BLaER1 treated with 17β-estradiol and CSF1 and Interleukin-3, amounts not matched to agents 10 nM and 100 nM (cell line): ENCODE data around the gene FLNB.
A peak's percentile ranks its signal among the peaks of the same experiment; 100 is the strongest.

Experiments
- H3K27ac ChIP-seq, 11 experiments: shearing (Covaris generic); formaldehyde crosslinking; 2 replicates each; pipeline ENCODE4 v1.8.1; 2022
- H3K27me3 ChIP-seq, 11 experiments: shearing (Covaris generic); formaldehyde crosslinking; 2 replicates each; pipeline ENCODE4 v1.8.1; 2022
- H3K36me3 ChIP-seq, 11 experiments: shearing (Covaris generic); formaldehyde crosslinking; 2 replicates each; pipeline ENCODE4 v1.8.1; 2022
- H3K4me1 ChIP-seq, 10 experiments: shearing (Covaris generic); formaldehyde crosslinking; 2 replicates each; pipeline ENCODE4 v1.8.1; 2022
- H3K4me2 ChIP-seq, 11 experiments: shearing (Covaris generic); formaldehyde crosslinking; 2 replicates each; pipeline ENCODE4 v1.8.1; 2022
- H3K4me3 ChIP-seq, 10 experiments: shearing (Covaris generic); formaldehyde crosslinking; 2 replicates each; pipeline ENCODE4 v1.8.1; 2022
- H3K9ac ChIP-seq, 11 experiments: shearing (Covaris generic); formaldehyde crosslinking; 2 replicates each; pipeline ENCODE4 v1.8.1; 2022
- H3K9me3 ChIP-seq, 11 experiments: shearing (Covaris generic); formaldehyde crosslinking; replicated peaks in 1 of 11; 2 replicates each; pipeline ENCODE4 v1.8.1; 2022
- H4K20me1 ChIP-seq, 11 experiments: shearing (Covaris generic); formaldehyde crosslinking; 2 replicates each; pipeline ENCODE4 v1.8.1; 2022
- Cebpa-rat ChIP-seq, 11 experiments: shearing (Covaris generic); IDR thresholded peaks; 2 replicates each; pipeline ENCODE4 v1.8.1; 2022

The FLNB gene

GRCh38 chr3:58106061-58106460 lies 97.8 kb downstream of the FLNB start:
- peaks cover 36 to 100% (median 97%) of the 10 kb centered on the region in 11 experiments for H3K36me3 ChIP-seq
- H3K4me1 ChIP-seq = no peaks in the 10 kb centered on the region
- H3K4me2 ChIP-seq = no peak overlapping the region
- no peak overlapping the region for H3K9ac ChIP-seq
- no peaks in the 10 kb centered on the region for H3K9me3 ChIP-seq
- H4K20me1 ChIP-seq = no peaks in the 10 kb centered on the region; a peak in 1 of 22 replicates
- H3K27me3 ChIP-seq = no peaks in the 10 kb centered on the region
- no peak overlapping the region for H3K4me3 ChIP-seq
- TF ChIP-seq Cebpa-rat (IDR thresholded peaks at IDR 0.05) = no peak
- H3K27ac ChIP-seq = no peak overlapping the region

DNA sequence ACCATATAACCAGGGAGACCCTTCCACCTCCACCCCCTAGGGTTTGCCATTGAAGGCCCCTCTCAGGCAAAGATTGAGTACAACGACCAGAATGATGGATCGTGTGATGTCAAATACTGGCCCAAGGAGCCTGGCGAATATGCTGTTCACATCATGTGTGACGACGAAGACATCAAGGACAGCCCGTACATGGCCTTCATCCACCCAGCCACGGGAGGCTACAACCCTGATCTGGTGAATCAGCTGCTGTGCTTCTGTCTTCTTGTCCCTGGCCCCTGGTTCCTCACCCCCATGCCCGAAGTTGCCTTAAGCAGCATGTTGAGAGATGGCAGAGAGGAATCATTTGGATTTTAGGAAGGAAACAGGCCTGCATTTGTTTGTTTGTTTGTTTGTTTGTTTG lies 98.4 kb downstream of the FLNB start:
- Histone ChIP-seq H3K27me3 (no peaks in the 10 kb centered on the region), H3K4me1 (no peaks in the 10 kb centered on the region), H4K20me1 (no peaks in the 10 kb centered on the region; a peak in 1 of 22 replicates), H3K9ac (no peak overlapping the region), H3K4me2 (no peak overlapping the region), H3K4me3 (no peak overlapping the region), H3K9me3 (no peaks in the 10 kb centered on the region), H3K27ac (no peak overlapping the region), H3K36me3 (peaks cover 40 to 100% (median 97%) of the 10 kb centered on the region in 11 experiments)
- no peak for TF ChIP-seq Cebpa-rat (IDR thresholded peaks at IDR 0.05)

GRCh38 chr3:58107597-58107996 lies 99.4 kb downstream of the FLNB start:
- no peak overlapping the region for H3K4me2 ChIP-seq
- no peaks in the 10 kb centered on the region for H3K27me3 ChIP-seq
- H3K4me1 ChIP-seq = no peaks in the 10 kb centered on the region
- no peak overlapping the region for H3K27ac ChIP-seq
- no peak for TF ChIP-seq Cebpa-rat (IDR thresholded peaks at IDR 0.05)
- H3K36me3 ChIP-seq = peaks cover 48 to 100% (median 97%) of the 10 kb centered on the region in 11 experiments
- H3K9me3 ChIP-seq = no peaks in the 10 kb centered on the region
- H3K4me3 ChIP-seq = no peak overlapping the region
- H3K9ac ChIP-seq = no peak overlapping the region
- no peaks in the 10 kb centered on the region; a peak in 1 of 22 replicates for H4K20me1 ChIP-seq

- H3K9ac ChIP-seq = no peak overlapping the region
- peaks cover 34 to 100% (median 97%) of the 10 kb centered on the region in 11 experiments for H3K36me3 ChIP-seq
Measured at GRCh38 chr3:58109752-58110151, 101.5 kb downstream of the FLNB start.

DNA sequence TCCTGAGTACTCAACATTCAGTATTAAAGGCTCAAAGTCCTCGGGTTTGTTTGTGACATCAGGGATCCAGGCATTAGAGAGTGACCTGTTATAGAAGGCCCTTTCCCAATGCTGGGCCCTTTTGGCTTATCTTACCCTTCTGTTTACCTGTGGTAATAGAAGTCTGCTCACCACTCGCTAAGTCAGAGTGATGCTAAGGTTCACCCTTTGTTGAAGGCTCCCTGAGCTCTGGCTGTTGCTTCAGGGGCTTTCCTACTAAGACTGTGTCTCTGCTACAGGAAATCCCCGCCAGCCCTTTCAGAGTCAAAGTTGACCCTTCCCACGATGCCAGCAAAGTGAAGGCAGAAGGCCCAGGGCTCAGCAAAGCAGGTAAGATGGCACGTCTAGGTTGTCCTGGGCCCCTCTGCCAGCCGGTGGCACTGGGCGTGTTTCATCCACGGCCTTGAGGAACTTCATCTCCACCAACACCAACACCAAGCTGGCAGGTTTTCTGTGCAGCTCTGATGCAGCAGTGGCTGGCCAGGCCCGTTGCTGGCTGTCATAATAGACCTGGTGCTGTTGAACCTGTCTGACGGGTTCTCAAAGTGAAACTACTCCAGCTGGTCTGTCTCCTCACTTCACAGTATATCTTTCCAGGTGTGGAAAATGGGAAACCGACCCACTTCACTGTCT lies 103.4 kb downstream of the FLNB start:
- no peaks in the 10 kb centered on the region for H3K9me3 ChIP-seq
- no peak overlapping the region for H3K4me2 ChIP-seq
- no peak overlapping the region for H3K27ac ChIP-seq
- no peak overlapping the region for H3K9ac ChIP-seq
- peaks cover 28 to 88% (median 82%) of the 10 kb centered on the region in 11 experiments for H3K36me3 ChIP-seq
- H3K4me3 ChIP-seq = no peak overlapping the region
- H3K4me1 ChIP-seq = peaks cover 13 to 18% (median 16%) of the 10 kb centered on the region in 10 experiments; a peak in 19 of 20 replicates
- no peaks in the 10 kb centered on the region for H3K27me3 ChIP-seq
- no peak for TF ChIP-seq Cebpa-rat (IDR thresholded peaks at IDR 0.05)
- H4K20me1 ChIP-seq = peaks cover 0 to 16% (median 8%) of the 10 kb centered on the region in 11 experiments; a peak in 11 of 22 replicates

More at GRCh38 chr3:58109752-58110151, 101.5 kb downstream of the FLNB start:
- Histone ChIP-seq H3K4me2 (no peak overlapping the region), H3K27ac (no peak overlapping the region), H3K9me3 (no peaks in the 10 kb centered on the region), H4K20me1 (no peaks in the 10 kb centered on the region), H3K4me3 (no peak overlapping the region), H3K27me3 (no peaks in the 10 kb centered on the region), H3K4me1 (no peaks in the 10 kb centered on the region)
- TF ChIP-seq Cebpa-rat (IDR thresholded peaks at IDR 0.05) = no peak

GRCh38 chr3:58112185-58112535 lies 103.9 kb downstream of the FLNB start:
- Histone ChIP-seq H3K4me1 (peaks cover 16 to 23% (median 20%) of the 10 kb centered on the region in 10 experiments; a peak in 19 of 20 replicates), H3K9me3 (no peaks in the 10 kb centered on the region), H3K36me3 (peaks cover 24 to 84% (median 77%) of the 10 kb centered on the region in 11 experiments), H3K4me2 (no peak overlapping the region), H3K27me3 (no peaks in the 10 kb centered on the region), H3K4me3 (no peak overlapping the region), H3K27ac (no peak overlapping the region), H3K9ac (no peak overlapping the region), H4K20me1 (peaks cover 0 to 21% (median 13%) of the 10 kb centered on the region in 11 experiments; a peak in 11 of 22 replicates)
- TF ChIP-seq Cebpa-rat (IDR thresholded peaks at IDR 0.05) = no peak

DNA sequence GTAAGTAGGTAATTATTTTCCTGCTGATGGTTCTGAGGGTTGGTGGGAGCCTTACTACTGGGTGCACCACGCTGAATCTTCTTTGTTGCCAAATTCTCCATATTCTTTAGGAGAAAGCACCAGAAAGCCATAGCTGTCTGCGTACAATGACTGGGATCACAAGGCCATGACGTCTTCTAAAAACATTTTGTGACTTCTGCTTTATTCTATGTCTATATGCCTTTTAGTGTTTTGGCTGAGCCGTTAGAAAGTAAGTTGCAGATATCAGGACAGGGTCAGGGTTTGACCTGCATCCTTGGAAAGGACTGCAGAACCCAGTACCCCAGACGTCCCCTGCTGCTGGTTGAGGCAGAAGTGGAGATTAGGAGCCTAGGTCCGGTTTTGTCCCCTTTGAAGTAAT lies 107.0 kb downstream of the FLNB start:
- TF ChIP-seq Cebpa-rat (IDR thresholded peaks at IDR 0.05) = no peak
- Histone ChIP-seq H3K4me3 (no peak overlapping the region), H3K4me2 (peak overlapping the region in 9 of 11 experiments; percentile 62 to 84 (median 71); a peak in 18 of 22 replicates), H3K27ac (no peak overlapping the region), H3K9me3 (no peaks in the 10 kb centered on the region), H3K36me3 (peaks cover 11 to 82% (median 69%) of the 10 kb centered on the region in 11 experiments; a peak in 21 of 22 replicates), H4K20me1 (peaks cover 0 to 31% (median 13%) of the 10 kb centered on the region in 11 experiments; a peak in 11 of 22 replicates), H3K27me3 (no peaks in the 10 kb centered on the region), H3K9ac (no peak overlapping the region), H3K4me1 (peaks cover 23 to 53% (median 43%) of the 10 kb centered on the region in 10 experiments)

GRCh38 chr3:58116161-58116955 lies 108.1 kb downstream of the FLNB start:
- peaks cover 11 to 78% (median 67%) of the 10 kb centered on the region in 11 experiments; a peak in 21 of 22 replicates for H3K36me3 ChIP-seq
- no peak for TF ChIP-seq Cebpa-rat (IDR thresholded peaks at IDR 0.05)
- peak overlapping the region; percentile 40 to 84 (median 71); a peak in 21 of 22 replicates for H3K4me2 ChIP-seq

GRCh38 chr3:58116985-58117384 lies 108.8 kb downstream of the FLNB start:
- Histone ChIP-seq H3K4me3 (no peak overlapping the region), H3K9ac (no peak overlapping the region), H3K27ac (no peak overlapping the region), H3K4me2 (peak overlapping the region; percentile 40 to 84 (median 71); a peak in 20 of 22 replicates), H3K36me3 (peaks cover 5 to 77% (median 65%) of the 10 kb centered on the region in 11 experiments; a peak in 21 of 22 replicates), H3K9me3 (peaks cover 0 to 7% (median 0%) of the 10 kb centered on the region in 11 experiments; a peak in 1 of 22 replicates), H3K27me3 (no peaks in the 10 kb centered on the region), H3K4me1 (peaks cover 29 to 58% (median 49%) of the 10 kb centered on the region in 10 experiments), H4K20me1 (peaks cover 0 to 31% (median 13%) of the 10 kb centered on the region in 11 experiments; a peak in 11 of 22 replicates)
- no peak for TF ChIP-seq Cebpa-rat (IDR thresholded peaks at IDR 0.05)

More at GRCh38 chr3:58116161-58116955, 108.1 kb downstream of the FLNB start:
- H3K4me1 ChIP-seq = peaks cover 29 to 58% (median 49%) of the 10 kb centered on the region in 10 experiments
- H3K9me3 ChIP-seq = peaks cover 0 to 3% (median 0%) of the 10 kb centered on the region in 11 experiments; a peak in 1 of 22 replicates
- no peak overlapping the region for H3K27ac ChIP-seq
- no peaks in the 10 kb centered on the region for H3K27me3 ChIP-seq
- no peak overlapping the region for H3K9ac ChIP-seq
- H4K20me1 ChIP-seq = peaks cover 0 to 31% (median 13%) of the 10 kb centered on the region in 11 experiments; a peak in 11 of 22 replicates
- no peak overlapping the region for H3K4me3 ChIP-seq
